B cell (primary cell): ENCODE results near the gene HDGFL2. TPM values are rescaled to one million over a fixed set of nuclear protein-coding genes. Genes with fewer than 3 reads are reported as not detected.

Source experiments
- ATAC-seq: fragments of 200-7000 bp; cut with Tn5 transposase; one replicate; pipeline ENCODE4 v1.10.0; 2021; ENCODE audit warnings: low read depth, mild to moderate bottlenecking, moderate number of reproducible peaks, moderate library complexity
- CTCF ChIA-PET: fragments of 350-600 bp; sonication (Branson Sonifier 250); formaldehyde crosslinking; loops from one replicate; lab custom pipeline; 2021; ENCODE audit warnings: antibody characterized with exemption, inconsistent platforms; lab: Charles Lee
- POLR2A ChIA-PET: fragments of 350-600 bp; sonication (Branson Sonifier 250); formaldehyde crosslinking; loops from one replicate; lab custom pipeline; 2021; ENCODE audit warnings: antibody characterized with exemption; lab: Charles Lee
- DNase-seq: peaks from one replicate; pipeline ENCODE4 v3.0.0; 2013
- H2AFZ ChIP-seq: 2 replicates; pipeline ENCODE4 v1.6.1; 2012; ENCODE audit warnings: mild to moderate bottlenecking, low read depth, low read length; ENCODE audit not compliant: insufficient read depth, poor library complexity, severe bottlenecking
- H3K27ac ChIP-seq, 2 donors: 1 replicate in 1 of 2; 2 replicates in 1 of 2; pipeline ENCODE4 v1.5.1; 2012 to 2013; ENCODE audit warnings: low read length in 2 of 2, mild to moderate bottlenecking in 2 of 2, moderate library complexity in 1 of 2
- H3K27me3 ChIP-seq, 4 experiments: fragments of 200-600 bp in 1 of 4; sonication (generic) in 1 of 4; replicated peaks in 1 of 4; 1 replicate in 2 of 4; 2 replicates in 2 of 4; pipeline versions ENCODE4 v1.6.1 to v1.7.0; 2013 to 2016; ENCODE audit warnings: low read length in 3 of 4, mild to moderate bottlenecking in 2 of 4, mixed read lengths in 1 of 4, moderate library complexity in 1 of 4; ENCODE audit not compliant: insufficient read depth in 4 of 4, control insufficient read depth in 3 of 4; ENCODE audit errors: control extremely low read depth in 1 of 4
- H3K36me3 ChIP-seq, 2 experiments: replicated peaks in 1 of 2; 1 replicate in 1 of 2; 2 replicates in 1 of 2; pipeline versions ENCODE4 v1.6.1 to v1.7.1; 2013; ENCODE audit warnings: low read length in 1 of 2; ENCODE audit not compliant: insufficient read depth in 2 of 2, control insufficient read depth in 1 of 2; ENCODE audit errors: control extremely low read depth in 1 of 2, extremely low read depth in 1 of 2
- H3K4me1 ChIP-seq, 2 donors: fragments of 200-600 bp in 1 of 2; sonication (generic) in 1 of 2; 1 replicate in 1 of 2; 2 replicates in 1 of 2; pipeline versions ENCODE4 v1.5.1 to v1.6.1; 2013 to 2017; ENCODE audit warnings: low read length in 2 of 2; ENCODE audit not compliant: control insufficient read depth in 2 of 2, insufficient read depth in 2 of 2
- H3K4me2 ChIP-seq: replicated peaks from 2 replicates; pipeline ENCODE3; 2012; ENCODE audit warnings: mild to moderate bottlenecking, low read depth, low read length; ENCODE audit not compliant: poor library complexity, severe bottlenecking
- H3K4me3 ChIP-seq, 5 experiments: fragments of 200-600 bp in 1 of 5; sonication (generic) in 1 of 5; 1 replicate in 3 of 5; 2 replicates in 2 of 5; pipeline versions ENCODE4 v1.5.1 to v1.7.0; 2011 to 2016; ENCODE audit warnings: low read length in 4 of 5, mild to moderate bottlenecking in 4 of 5, low read depth in 2 of 5, control low read depth in 1 of 5, moderate library complexity in 1 of 5; ENCODE audit not compliant: insufficient read depth in 1 of 5; ENCODE audit errors: control extremely low read depth in 1 of 5, extremely low read depth in 1 of 5
- H3K79me2 ChIP-seq: fragments of 200-600 bp; sonication (generic); one replicate; pipeline ENCODE4 v1.6.0; 2016; ENCODE audit warnings: low read length; ENCODE audit not compliant: control insufficient read depth, insufficient read depth
- H3K9ac ChIP-seq: fragments of 200-600 bp; sonication (generic); 2 replicates; pipeline ENCODE4 v1.6.1; 2017; ENCODE audit warnings: mild to moderate bottlenecking, low read length, moderate library complexity
- H3K9me3 ChIP-seq, 3 donors: one replicate each; pipeline versions ENCODE4 v1.6.1 to v1.7.1; 2013; ENCODE audit warnings: low read length in 2 of 3; ENCODE audit not compliant: control insufficient read depth in 2 of 3, insufficient read depth in 1 of 3; ENCODE audit errors: control extremely low read depth in 1 of 3
- H4K20me1 ChIP-seq: 2 replicates; pipeline ENCODE4 v1.6.0; 2012; ENCODE audit warnings: mild to moderate bottlenecking, low read length; ENCODE audit not compliant: insufficient read depth, control insufficient read depth, poor library complexity, severe bottlenecking
- H3K27ac Mint-ChIP-seq: one replicate; pipeline ENCODE4 v1.8.0; 2021; ENCODE audit warnings: mixed read lengths
- H3K27me3 Mint-ChIP-seq: one replicate; pipeline ENCODE4 v1.8.0; 2021; ENCODE audit warnings: mixed read lengths
- H3K4me1 Mint-ChIP-seq: one replicate; pipeline ENCODE4 v1.8.0; 2021; ENCODE audit warnings: mixed read lengths
- H3K4me3 Mint-ChIP-seq: one replicate; pipeline ENCODE4 v1.8.0; 2021; ENCODE audit warnings: mixed read lengths
- H3K9me3 Mint-ChIP-seq: one replicate; pipeline ENCODE4 v1.8.0; 2022; ENCODE audit warnings: mixed read lengths; ENCODE audit not compliant: insufficient read depth
- EZH2 ChIP-seq: IDR thresholded peaks from 2 replicates; pipeline ENCODE4 v1.6.1; 2012; ENCODE audit warnings: borderline replicate concordance, low read depth, mild to moderate bottlenecking, moderate library complexity, low read length; ENCODE audit not compliant: insufficient read depth, poor library complexity, severe bottlenecking
- WGBS: methylation state at CpG from one replicate; pipeline ENCODE4 v1.1.5; 2013; ENCODE audit warnings: missing lambda C conversion rate; ENCODE audit not compliant: insufficient coverage; 5-methylcytosine and 5-hydroxymethylcytosine counted together
- intact Hi-C: fragments of 100-400 bp; cut with micrococcal nuclease; formaldehyde crosslinking; loops from one replicate; pipeline ENCODE4 v1.10.0; 2022
- polyA plus RNA-seq: library from polyadenylated mRNA; depleted of rRNA; stranded (reverse); fragments of >200 nt; gene quantifications from 2 replicates; pipeline ENCODE4 v1.2.3, GENCODE V29; 2012
- total RNA-seq, 2 donors: library from RNA; stranded (reverse); fragments of 120-200 nt in 1 of 2; gene quantifications; 1 replicate in 1 of 2; 2 replicates in 1 of 2; pipeline versions ENCODE4 v1.2.3 to v1.2.4, GENCODE V29; 2013 to 2022
- TF ChIP-seq, protein P1 (sequence below): fragments of 200-600 bp; IDR thresholded peaks from one replicate; pipeline ENCODE4 v1.8.0; 2022; ENCODE audit warnings: antibody characterized with exemption, mild to moderate bottlenecking

Gene HDGFL2
- total and polyA plus RNA-seq, 2 donors (not counting 1 experiment from before 2014, with no cell fraction given), result 18.4 to 49.9 TPM

GRCh38 chr19:4443966-4444764 is 27.9 kb upstream of the HDGFL2 start:
- CTCF ChIA-PET, result no interaction called here
- 91% methylated on average over 20 of the region's 20 CpGs for WGBS
- no peaks in the 10 kb centered on the region for H3K9me3 Mint-ChIP-seq
- POLR2A ChIA-PET, result no interaction called here
- intact Hi-C loops, result no loop called here
- DNase-seq (peak; percentile 16), ATAC-seq (no peak)
- H3K4me2 ChIP-seq, result no peak overlapping the region
- no peaks in the 10 kb centered on the region for H3K27me3 ChIP-seq
- TF ChIP-seq, protein P1, sequence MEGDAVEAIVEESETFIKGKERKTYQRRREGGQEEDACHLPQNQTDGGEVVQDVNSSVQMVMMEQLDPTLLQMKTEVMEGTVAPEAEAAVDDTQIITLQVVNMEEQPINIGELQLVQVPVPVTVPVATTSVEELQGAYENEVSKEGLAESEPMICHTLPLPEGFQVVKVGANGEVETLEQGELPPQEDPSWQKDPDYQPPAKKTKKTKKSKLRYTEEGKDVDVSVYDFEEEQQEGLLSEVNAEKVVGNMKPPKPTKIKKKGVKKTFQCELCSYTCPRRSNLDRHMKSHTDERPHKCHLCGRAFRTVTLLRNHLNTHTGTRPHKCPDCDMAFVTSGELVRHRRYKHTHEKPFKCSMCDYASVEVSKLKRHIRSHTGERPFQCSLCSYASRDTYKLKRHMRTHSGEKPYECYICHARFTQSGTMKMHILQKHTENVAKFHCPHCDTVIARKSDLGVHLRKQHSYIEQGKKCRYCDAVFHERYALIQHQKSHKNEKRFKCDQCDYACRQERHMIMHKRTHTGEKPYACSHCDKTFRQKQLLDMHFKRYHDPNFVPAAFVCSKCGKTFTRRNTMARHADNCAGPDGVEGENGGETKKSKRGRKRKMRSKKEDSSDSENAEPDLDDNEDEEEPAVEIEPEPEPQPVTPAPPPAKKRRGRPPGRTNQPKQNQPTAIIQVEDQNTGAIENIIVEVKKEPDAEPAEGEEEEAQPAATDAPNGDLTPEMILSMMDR, result no peak
- TF ChIP-seq EZH2, result no peak
- H3K9ac ChIP-seq, result no peak overlapping the region
- no peak overlapping the region for H3K27ac ChIP-seq
- H3K4me1 Mint-ChIP-seq, result peaks cover 14% of the 10 kb centered on the region
- no peak overlapping the region for H3K4me3 ChIP-seq
- peaks cover 8 to 13% of the 10 kb centered on the region in 2 donors for H3K4me1 ChIP-seq
- H2AFZ ChIP-seq, result no peak overlapping the region
- peak overlapping the region; percentile 63 for H3K27ac Mint-ChIP-seq
- H3K79me2 ChIP-seq, result no peaks in the 10 kb centered on the region
- no peak overlapping the region for H3K4me3 Mint-ChIP-seq
- peaks cover 0 to 50% of the 10 kb centered on the region in 2 experiments for H3K36me3 ChIP-seq
- no peaks in the 10 kb centered on the region for H3K9me3 ChIP-seq
- no peaks in the 10 kb centered on the region for H3K27me3 Mint-ChIP-seq
- peaks cover 3% of the 10 kb centered on the region for H4K20me1 ChIP-seq
